Activated B cell treated with CpG ODN at 0.5 μM for 24 hours (primary cell): ENCODE measurements around the gene SH3PXD2A. TPM values are rescaled to one million over a fixed set of nuclear protein-coding genes. Genes with fewer than 3 reads are reported as not detected.

Experiments used
- ATAC-seq: fragments of 200-7000 bp; cut with Tn5 transposase; one replicate; pipeline ENCODE4 v1.10.0; 2021; ENCODE audit warnings: low read depth, mild to moderate bottlenecking, moderate library complexity
- CTCF ChIA-PET: fragments of 350-600 bp; sonication (Branson Sonifier 250); formaldehyde crosslinking; loops from one replicate; lab custom pipeline; 2021; ENCODE audit warnings: antibody characterized with exemption; lab: Charles Lee
- POLR2A ChIA-PET: fragments of 350-600 bp; sonication (Branson Sonifier 250); formaldehyde crosslinking; loops from one replicate; lab custom pipeline; 2021; ENCODE audit warnings: antibody characterized with exemption; lab: Charles Lee
- DNase-seq: peaks from one replicate; pipeline ENCODE4 v3.0.0; 2022
- H3K27ac Mint-ChIP-seq: one replicate; pipeline ENCODE4 v1.8.0; 2020; ENCODE audit warnings: mixed read lengths
- H3K27me3 Mint-ChIP-seq: one replicate; pipeline ENCODE4 v1.8.0; 2021; ENCODE audit warnings: mixed read lengths
- H3K36me3 Mint-ChIP-seq: one replicate; pipeline ENCODE4 v1.8.0; 2021; ENCODE audit warnings: low read depth, mixed read lengths
- H3K4me1 Mint-ChIP-seq: one replicate; pipeline ENCODE4 v1.8.0; 2021; ENCODE audit warnings: mixed read lengths
- H3K4me3 Mint-ChIP-seq: one replicate; pipeline ENCODE4 v1.8.0; 2020; ENCODE audit warnings: mild to moderate bottlenecking, mixed read lengths
- H3K9me3 Mint-ChIP-seq: one replicate; pipeline ENCODE4 v1.8.0; 2020; ENCODE audit warnings: mixed read lengths
- intact Hi-C: fragments of 100-400 bp; cut with micrococcal nuclease; formaldehyde crosslinking; loops from one replicate; pipeline ENCODE4 v1.15.1; 2024
- total RNA-seq: library from RNA; stranded (reverse); gene quantifications from 2 replicates; pipeline ENCODE4 v1.2.3, GENCODE V29; 2022
- TF ChIP-seq, protein P1 (sequence below): fragments of 200-600 bp; IDR thresholded peaks from one replicate; pipeline ENCODE4 v1.8.0; 2022; ENCODE audit warnings: antibody characterized with exemption, mild to moderate bottlenecking

SH3PXD2A gene
- total RNA-seq, 1 donor from 2014 or later, result 18.2 TPM

DNA sequence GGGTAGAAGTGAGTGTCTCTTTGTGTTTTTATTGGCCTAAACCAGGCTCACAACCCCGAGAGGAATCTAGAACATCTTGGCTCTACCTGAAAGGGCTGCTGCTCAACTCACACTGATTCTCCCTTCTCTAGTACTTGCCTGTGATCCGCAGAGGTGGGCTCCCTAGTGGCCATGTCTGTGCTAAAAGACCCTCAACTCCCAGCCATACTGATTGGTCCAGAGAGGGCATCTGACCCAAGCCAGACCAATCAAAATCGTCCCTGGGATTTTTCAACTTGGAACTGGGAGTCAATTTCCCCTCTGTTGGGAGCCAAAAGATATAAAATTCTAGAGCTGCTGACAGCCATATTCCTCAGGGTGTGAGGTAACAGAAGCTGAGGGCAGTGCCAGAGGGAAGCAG is 55.3 kb downstream of the SH3PXD2A start:
- no peak overlapping the region for H3K4me3 Mint-ChIP-seq
- POLR2A ChIA-PET, result no interaction called here

DNA sequence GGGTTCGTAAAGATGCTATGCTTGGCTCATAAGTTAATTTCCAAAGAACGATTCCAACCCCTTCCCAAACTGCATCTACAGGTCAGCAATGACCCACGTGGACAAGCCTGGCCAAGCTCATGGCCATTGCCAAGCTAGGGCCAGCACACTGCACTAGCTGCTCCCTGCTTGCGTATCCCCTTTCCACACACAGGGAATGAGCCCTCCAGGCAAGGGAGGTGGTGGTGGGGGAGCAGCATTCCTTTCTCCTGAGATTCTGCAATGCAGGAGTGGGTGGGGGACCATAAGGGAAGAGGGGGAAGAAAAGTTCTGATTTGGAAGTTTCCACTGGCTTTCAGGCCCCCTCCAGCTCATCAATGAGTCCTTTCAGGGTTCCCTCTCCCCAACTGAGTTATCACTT is 56.0 kb downstream of the SH3PXD2A start:
- no peak for DNase-seq
- POLR2A ChIA-PET, result no interaction called here
- Mint-ChIP-seq H3K27ac (no peak overlapping the region), H3K9me3 (no peaks in the 10 kb centered on the region), H3K4me3 (no peak overlapping the region), H3K36me3 (no peaks in the 10 kb centered on the region), H3K4me1 (peaks cover 6% of the 10 kb centered on the region), H3K27me3 (peaks cover 2% of the 10 kb centered on the region)
- TF ChIP-seq, protein P1, sequence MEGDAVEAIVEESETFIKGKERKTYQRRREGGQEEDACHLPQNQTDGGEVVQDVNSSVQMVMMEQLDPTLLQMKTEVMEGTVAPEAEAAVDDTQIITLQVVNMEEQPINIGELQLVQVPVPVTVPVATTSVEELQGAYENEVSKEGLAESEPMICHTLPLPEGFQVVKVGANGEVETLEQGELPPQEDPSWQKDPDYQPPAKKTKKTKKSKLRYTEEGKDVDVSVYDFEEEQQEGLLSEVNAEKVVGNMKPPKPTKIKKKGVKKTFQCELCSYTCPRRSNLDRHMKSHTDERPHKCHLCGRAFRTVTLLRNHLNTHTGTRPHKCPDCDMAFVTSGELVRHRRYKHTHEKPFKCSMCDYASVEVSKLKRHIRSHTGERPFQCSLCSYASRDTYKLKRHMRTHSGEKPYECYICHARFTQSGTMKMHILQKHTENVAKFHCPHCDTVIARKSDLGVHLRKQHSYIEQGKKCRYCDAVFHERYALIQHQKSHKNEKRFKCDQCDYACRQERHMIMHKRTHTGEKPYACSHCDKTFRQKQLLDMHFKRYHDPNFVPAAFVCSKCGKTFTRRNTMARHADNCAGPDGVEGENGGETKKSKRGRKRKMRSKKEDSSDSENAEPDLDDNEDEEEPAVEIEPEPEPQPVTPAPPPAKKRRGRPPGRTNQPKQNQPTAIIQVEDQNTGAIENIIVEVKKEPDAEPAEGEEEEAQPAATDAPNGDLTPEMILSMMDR, result no peak
- CTCF ChIA-PET, result no interaction called here
- no peak for ATAC-seq
- intact Hi-C loops, result no loop called here

More for the DNA sequence above, 55.3 kb downstream of the SH3PXD2A start:
- no peak for DNase-seq
- Mint-ChIP-seq H3K9me3 (no peaks in the 10 kb centered on the region), H3K4me1 (peaks cover 6% of the 10 kb centered on the region), H3K36me3 (no peaks in the 10 kb centered on the region), H3K27ac (no peak overlapping the region), H3K27me3 (peaks cover 2% of the 10 kb centered on the region)
- ATAC-seq, result no peak
- CTCF ChIA-PET, result no interaction called here
- intact Hi-C loops, result no loop called here
- TF ChIP-seq, protein P1, result no peak

DNA sequence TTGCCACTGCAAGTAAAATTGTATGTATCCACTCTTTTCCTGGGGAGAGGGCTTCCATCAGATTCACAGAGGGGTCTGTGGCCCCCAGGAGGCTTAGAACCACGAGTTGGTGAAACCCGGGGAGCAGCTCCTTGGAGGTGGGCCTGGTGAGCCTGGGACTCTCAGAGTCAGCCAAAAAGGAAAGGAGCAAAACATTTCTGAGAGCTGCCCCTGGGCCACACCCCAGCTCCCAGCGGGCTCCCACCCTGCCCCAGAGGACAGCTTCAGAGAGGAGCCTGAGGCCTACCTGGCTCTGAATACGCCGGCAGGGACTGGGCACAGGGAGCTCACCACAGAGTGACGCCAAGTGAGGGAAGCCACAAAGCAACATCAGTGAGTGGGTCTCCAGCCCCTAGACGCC is 56.9 kb downstream of the SH3PXD2A start:
- peaks cover 6% of the 10 kb centered on the region for H3K4me1 Mint-ChIP-seq
- ChIA-PET CTCF (no interaction called here), POLR2A (no interaction called here)
- DNase-seq (no peak), ATAC-seq (no peak)
- no peak overlapping the region for H3K4me3 Mint-ChIP-seq
- H3K27ac Mint-ChIP-seq, result no peak overlapping the region
- H3K9me3 Mint-ChIP-seq, result no peaks in the 10 kb centered on the region
- peaks cover 5% of the 10 kb centered on the region for H3K27me3 Mint-ChIP-seq
- TF ChIP-seq, protein P1, result no peak
- H3K36me3 Mint-ChIP-seq, result no peaks in the 10 kb centered on the region
- intact Hi-C loops, result no loop called here

DNA sequence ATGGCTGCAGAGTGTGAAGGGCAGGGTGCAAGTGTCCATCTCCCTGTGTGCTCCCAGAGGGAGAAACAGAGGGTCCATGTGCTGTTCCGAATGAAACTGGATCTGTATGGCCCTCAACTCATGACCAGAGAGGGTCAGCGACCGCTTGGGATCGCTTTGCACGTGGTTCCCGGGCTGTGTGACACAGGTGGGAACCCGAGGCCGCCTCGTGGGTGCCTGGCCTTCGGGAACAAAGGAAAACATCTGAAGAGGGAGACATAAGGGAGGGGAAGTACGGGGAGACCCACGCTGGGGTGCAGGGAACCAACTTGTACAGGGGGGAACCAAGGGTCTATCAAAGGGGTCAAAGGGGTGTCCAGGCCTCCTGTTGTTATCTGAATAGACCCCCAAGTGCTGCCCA is 57.5 kb downstream of the SH3PXD2A start:
- no peaks in the 10 kb centered on the region for H3K9me3 Mint-ChIP-seq
- no peak overlapping the region for H3K4me3 Mint-ChIP-seq
- TF ChIP-seq, protein P1, result no peak
- DNase-seq (no peak), ATAC-seq (no peak)
- peaks cover 6% of the 10 kb centered on the region for H3K4me1 Mint-ChIP-seq
- H3K27ac Mint-ChIP-seq, result no peak overlapping the region
- intact Hi-C loops, result no loop called here
- H3K36me3 Mint-ChIP-seq, result no peaks in the 10 kb centered on the region
- ChIA-PET CTCF (no interaction called here), POLR2A (no interaction called here)
- H3K27me3 Mint-ChIP-seq, result peaks cover 5% of the 10 kb centered on the region

DNA sequence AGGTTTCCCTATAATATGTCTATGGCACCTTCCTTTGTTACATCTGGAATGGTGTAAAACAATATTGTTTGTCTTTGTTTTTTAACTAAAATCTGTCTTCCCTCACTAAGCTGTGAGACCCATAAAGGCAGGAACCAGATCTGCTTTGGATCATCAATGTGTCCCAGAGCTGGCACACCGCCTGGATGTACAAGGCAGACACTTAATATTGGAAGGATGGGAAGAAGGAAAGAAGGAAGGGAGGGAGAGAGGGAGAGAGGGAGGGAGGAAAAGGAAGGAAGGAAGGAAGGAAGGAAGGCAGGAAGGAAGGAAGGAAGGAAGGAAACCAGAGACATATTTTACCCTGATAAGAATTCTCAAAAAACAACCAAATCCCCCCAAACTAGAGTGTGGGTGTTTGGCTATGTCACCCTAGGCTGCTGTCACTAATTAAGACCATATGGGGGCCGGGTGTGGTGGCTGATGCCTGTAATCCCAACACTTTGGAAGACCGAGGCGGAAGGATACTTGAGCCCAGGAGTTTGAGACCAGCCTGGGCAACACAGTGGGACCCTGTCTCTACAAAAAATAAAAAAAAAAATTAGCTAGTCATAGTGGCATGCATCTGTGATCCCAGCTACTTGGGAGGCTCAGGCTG is 59.6 kb downstream of the SH3PXD2A start:
- TF ChIP-seq, protein P1, result no peak
- DNase-seq, result no peak
- ChIA-PET CTCF (no interaction called here), POLR2A (no interaction called here)
- Mint-ChIP-seq H3K27me3 (peaks cover 7% of the 10 kb centered on the region), H3K27ac (no peak overlapping the region), H3K4me3 (no peak overlapping the region), H3K36me3 (no peaks in the 10 kb centered on the region), H3K9me3 (no peaks in the 10 kb centered on the region), H3K4me1 (peaks cover 3% of the 10 kb centered on the region)
- no peak for ATAC-seq
- intact Hi-C loops, result no loop called here
